Measurements from ENCODE around the gene RGS16. TPM values are rescaled to one million over a fixed set of nuclear protein-coding genes. Genes with fewer than 3 reads are reported as not detected.

The RGS16 gene
- total and polyA plus RNA-seq, 7 donors, result 0.46 to 12.4 (median 2.5) TPM

DNA sequence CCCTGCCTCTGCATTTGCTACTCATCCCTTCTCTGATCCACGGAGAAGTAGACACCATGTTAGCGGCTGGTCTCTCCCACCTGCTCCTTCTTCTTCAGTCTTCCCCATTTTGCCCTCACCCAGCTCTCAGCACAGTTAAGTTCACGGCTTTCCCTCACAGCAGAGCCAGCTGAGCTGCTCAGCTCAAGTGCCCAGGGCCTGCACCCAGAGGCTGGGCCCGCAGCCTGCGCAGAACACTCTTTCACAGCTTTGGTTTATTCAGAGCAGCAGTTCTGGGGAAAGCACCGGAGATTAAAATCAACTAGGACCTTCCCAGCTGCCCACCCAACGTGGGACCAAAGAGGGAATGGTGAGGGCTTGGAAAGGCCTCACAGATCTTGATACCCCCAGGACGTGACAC is 38.3 kb upstream of the RGS16 start:
- H3K27me3 ChIP-seq, result no peaks in the 10 kb centered on the region
- TF ChIP-seq EP300 (IDR thresholded peaks at IDR 0.05) (no peak), POLR2A (IDR thresholded peaks at IDR 0.05) (no peak), CTCF (IDR thresholded peaks at IDR 0.05) (no peak)
- H3K9me3 ChIP-seq, result no peaks in the 10 kb centered on the region
- H3K27ac ChIP-seq, result no peak overlapping the region
- H3K4me3 ChIP-seq, result no peak overlapping the region
- H3K36me3 ChIP-seq, result no peaks in the 10 kb centered on the region
- intact Hi-C loops (cut with DNase I), result no loop called here
- H3K4me1 ChIP-seq, result no peaks in the 10 kb centered on the region
- 94% methylated on average over 8 of the region's 8 CpGs for WGBS, 2 donors
- DNase-seq, result no peak

- WGBS, 2 donors, result 88 to 89% methylated on average over 5 of the region's 5 CpGs
- H3K27ac ChIP-seq, result no peak overlapping the region
- no peaks in the 10 kb centered on the region for H3K9me3 ChIP-seq
- H3K4me3 ChIP-seq, result no peak overlapping the region
- no peak for TF ChIP-seq POLR2AphosphoS5 (IDR thresholded peaks at IDR 0.05)
- no peak for TF ChIP-seq CTCF (IDR thresholded peaks at IDR 0.05)
- no peak for TF ChIP-seq POLR2A (IDR thresholded peaks at IDR 0.05)
- TF ChIP-seq EP300 (IDR thresholded peaks at IDR 0.05), result no peak
- intact Hi-C loops (cut with DNase I), result no loop called here
- no peaks in the 10 kb centered on the region for H3K27me3 ChIP-seq
- no peaks in the 10 kb centered on the region for H3K4me1 ChIP-seq
- DNase-seq, result no peak
- no peaks in the 10 kb centered on the region for H3K36me3 ChIP-seq
Measured at GRCh38 chr1:182641561-182641960, 37.4 kb upstream of the RGS16 start.

- intact Hi-C loops (cut with DNase I), result no loop called here
Measured at GRCh38 chr1:182639330-182639729, 35.1 kb upstream of the RGS16 start.

GRCh38 chr1:182637769-182638168 is 33.6 kb upstream of the RGS16 start:
- TF ChIP-seq POLR2AphosphoS5 (IDR thresholded peaks at IDR 0.05), result no peak
- TF ChIP-seq EP300 (IDR thresholded peaks at IDR 0.05), result no peak
- TF ChIP-seq CTCF (IDR thresholded peaks at IDR 0.05), result no peak
- TF ChIP-seq POLR2A (IDR thresholded peaks at IDR 0.05), result no peak
- WGBS, 2 donors, result 57 to 86% methylated on average over 5 of the region's 5 CpGs
- intact Hi-C loops (cut with DNase I), result no loop called here

More at GRCh38 chr1:182639330-182639729, 35.1 kb upstream of the RGS16 start:
- no peaks in the 10 kb centered on the region for H3K36me3 ChIP-seq
- H3K4me1 ChIP-seq, result no peaks in the 10 kb centered on the region
- no peak for TF ChIP-seq POLR2A (IDR thresholded peaks at IDR 0.05)
- TF ChIP-seq EP300 (IDR thresholded peaks at IDR 0.05), result no peak
- TF ChIP-seq POLR2AphosphoS5 (IDR thresholded peaks at IDR 0.05), result no peak
- no peak for TF ChIP-seq CTCF (IDR thresholded peaks at IDR 0.05)
- no peak for DNase-seq
- H3K4me3 ChIP-seq, result no peak overlapping the region
- H3K27ac ChIP-seq, result no peak overlapping the region
- 94 to 98% methylated on average over 1 of the region's 1 CpG for WGBS, 2 donors
- no peaks in the 10 kb centered on the region for H3K27me3 ChIP-seq
- H3K9me3 ChIP-seq, result no peaks in the 10 kb centered on the region

GRCh38 chr1:182635871-182636270 is 31.7 kb upstream of the RGS16 start:
- 86 to 92% methylated on average over 2 of the region's 2 CpGs for WGBS, 2 donors
- Histone ChIP-seq H3K4me3 (no peak overlapping the region), H3K27me3 (no peaks in the 10 kb centered on the region), H3K4me1 (peaks cover 0 to 3% (median 0%) of the 10 kb centered on the region in 4 donors), H3K36me3 (no peaks in the 10 kb centered on the region), H3K27ac (no peak overlapping the region), H3K9me3 (no peaks in the 10 kb centered on the region)
- DNase-seq, result no peak
- no peak for TF ChIP-seq EP300 (IDR thresholded peaks at IDR 0.05)
- TF ChIP-seq POLR2A (IDR thresholded peaks at IDR 0.05), result no peak
- TF ChIP-seq CTCF (IDR thresholded peaks at IDR 0.05), result no peak
- intact Hi-C loops (cut with DNase I), result no loop called here

More at GRCh38 chr1:182637769-182638168, 33.6 kb upstream of the RGS16 start:
- no peak for DNase-seq
- H3K27me3 ChIP-seq, result no peaks in the 10 kb centered on the region
- H3K9me3 ChIP-seq, result no peaks in the 10 kb centered on the region
- H3K36me3 ChIP-seq, result no peaks in the 10 kb centered on the region
- no peaks in the 10 kb centered on the region for H3K4me1 ChIP-seq
- no peak overlapping the region for H3K4me3 ChIP-seq
- H3K27ac ChIP-seq, result no peak overlapping the region
